ENCODE measurements around the gene CMTM2.

Gene CMTM2

GRCh38 chr16:66634527-66635196, 55.4 kb downstream of the CMTM2 start:
- DNase-seq (ENCODE audit: low read depth), result no peak

GRCh38 chr16:66635406-66635805, 56.1 kb downstream of the CMTM2 start:
- no peak for DNase-seq (ENCODE audit: low read depth)

GRCh38 chr16:66636199-66636598, 56.9 kb downstream of the CMTM2 start:
- no peak for DNase-seq (ENCODE audit: low read depth)

GRCh38 chr16:66637806-66638205, 58.5 kb downstream of the CMTM2 start:
- DNase-seq (ENCODE audit: low read depth), result no peak

Measured in activated T-helper 1 cell treated with Interleukin-2 at 50 U/mL for 16 hours (primary cell).